GM15510 (cell line): ENCODE results near the gene TTC28.

Experiments used
- POLR2A ChIP-seq: IDR thresholded peaks from 3 replicates; pipeline ENCODE4 v1.6.1; 2011; ENCODE audit warnings: borderline replicate concordance; ENCODE audit not compliant: insufficient read length; ENCODE audit errors: extremely low read depth

TTC28 gene

GRCh38 chr22:28507896-28508295 lies 171.7 kb downstream of the TTC28 start:
- TF ChIP-seq POLR2A = no peak

DNA sequence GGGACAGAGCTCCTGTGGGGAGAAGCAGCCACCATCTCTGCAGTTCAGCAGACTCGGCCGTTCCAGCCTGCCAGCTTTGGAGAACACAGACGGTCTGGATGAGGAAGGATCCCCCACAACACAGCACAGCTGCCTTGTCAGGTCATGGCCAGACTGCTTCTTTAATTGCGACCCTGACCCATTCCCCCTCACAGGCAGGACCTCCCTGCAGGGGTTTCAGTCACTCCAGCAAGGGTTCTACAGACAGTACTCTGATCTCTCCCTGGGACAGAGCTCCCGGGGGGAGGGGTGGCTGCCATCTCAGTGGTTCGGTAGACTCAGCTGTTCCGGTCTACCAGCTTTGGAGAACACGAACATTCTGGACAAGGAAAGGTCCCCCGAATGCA lies 173.5 kb downstream of the TTC28 start:
- TF ChIP-seq POLR2A = no peak

DNA sequence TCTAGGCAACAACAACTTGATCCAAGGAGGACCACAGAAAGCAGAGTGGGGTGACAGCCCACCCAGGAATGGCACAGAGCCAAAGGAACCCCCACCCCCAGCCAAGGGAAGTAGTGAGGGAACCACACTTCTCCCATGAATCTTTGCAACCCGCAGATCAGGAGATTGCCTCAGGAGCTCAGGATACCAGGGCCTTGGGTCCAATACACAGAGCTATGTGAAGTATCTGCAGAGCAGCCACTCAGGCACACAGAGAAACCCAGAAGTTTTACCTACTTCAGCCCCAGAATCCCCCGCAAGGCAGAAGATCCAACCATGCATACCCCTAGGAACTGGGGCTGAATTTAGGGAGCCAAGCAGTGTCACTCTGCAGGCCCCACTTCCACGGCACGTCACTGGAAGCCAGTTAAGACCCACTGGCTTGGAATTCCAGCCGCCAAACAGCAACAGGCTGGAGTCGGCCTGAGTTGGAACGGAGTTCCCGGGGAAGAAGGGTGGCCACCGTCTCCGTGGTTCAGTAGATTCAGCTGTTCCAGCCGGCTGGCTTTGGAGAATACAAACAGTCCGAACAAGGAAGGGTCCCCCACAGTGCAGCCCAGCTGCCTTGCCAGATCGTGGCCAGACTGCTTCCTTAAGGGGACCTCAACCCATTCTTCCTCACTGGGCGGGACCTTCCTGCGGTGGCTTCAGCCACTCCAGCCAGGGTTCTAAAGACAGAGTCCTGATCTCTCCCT lies 174.1 kb downstream of the TTC28 start:
- no peak for TF ChIP-seq POLR2A

DNA sequence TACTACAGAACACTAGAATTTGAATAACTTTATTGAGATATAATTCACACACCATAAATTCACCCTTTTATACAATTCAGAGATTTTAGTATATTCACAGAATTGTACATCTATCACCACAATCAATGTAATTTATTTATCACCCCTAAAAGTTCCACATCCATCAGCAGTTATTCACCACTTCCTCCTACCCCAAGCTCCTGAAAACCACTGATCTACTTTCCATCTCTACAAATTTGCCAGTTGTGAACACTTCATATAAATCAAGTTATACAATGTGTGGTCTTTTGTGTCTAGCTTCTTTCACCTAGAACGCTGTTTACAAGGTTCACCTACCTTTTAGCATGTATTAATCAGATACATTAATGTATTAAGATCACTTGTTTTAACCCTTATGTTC lies 179.6 kb downstream of the TTC28 start:
- no peak for TF ChIP-seq POLR2A

GRCh38 chr22:28498044-28498443 lies 181.6 kb downstream of the TTC28 start:
- TF ChIP-seq POLR2A = no peak

DNA sequence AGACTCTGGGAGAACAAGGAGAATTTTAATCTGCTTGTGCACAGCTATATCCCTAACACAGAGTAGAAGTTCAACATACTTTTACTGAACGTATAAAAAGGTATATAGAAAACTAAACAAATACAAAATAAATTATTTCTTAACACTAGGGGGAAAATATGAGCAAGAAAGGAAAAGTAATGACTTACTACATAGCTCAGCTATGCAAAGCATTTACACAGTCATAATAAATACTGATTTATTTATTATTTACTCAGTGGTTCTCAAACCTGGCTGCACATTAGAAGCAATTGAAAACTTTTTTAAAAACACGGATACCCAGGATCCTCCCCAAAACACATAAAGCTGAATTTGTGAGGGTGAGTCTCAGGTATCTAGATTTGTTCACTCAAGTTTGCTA lies 182.5 kb downstream of the TTC28 start:
- TF ChIP-seq POLR2A = no peak

DNA sequence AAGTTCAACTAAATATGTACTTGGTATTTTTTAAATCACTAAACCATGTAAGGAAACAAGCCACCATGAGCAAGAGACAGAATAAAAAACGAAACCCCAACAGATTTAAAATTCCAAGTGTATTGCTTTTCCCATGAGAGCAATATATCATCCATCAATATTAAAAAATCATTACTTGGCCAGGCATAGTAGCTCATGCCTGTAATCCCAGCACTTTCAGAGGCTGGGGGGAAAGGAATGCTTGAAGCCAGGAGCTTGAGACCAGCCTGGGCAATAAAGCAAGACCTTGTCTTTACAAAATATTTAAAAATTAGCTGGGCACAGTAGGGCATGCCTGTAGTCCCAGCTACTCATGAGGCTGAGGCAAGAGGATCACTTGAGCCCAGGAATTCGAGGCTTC lies 190.8 kb downstream of the TTC28 start:
- TF ChIP-seq POLR2A = no peak

DNA sequence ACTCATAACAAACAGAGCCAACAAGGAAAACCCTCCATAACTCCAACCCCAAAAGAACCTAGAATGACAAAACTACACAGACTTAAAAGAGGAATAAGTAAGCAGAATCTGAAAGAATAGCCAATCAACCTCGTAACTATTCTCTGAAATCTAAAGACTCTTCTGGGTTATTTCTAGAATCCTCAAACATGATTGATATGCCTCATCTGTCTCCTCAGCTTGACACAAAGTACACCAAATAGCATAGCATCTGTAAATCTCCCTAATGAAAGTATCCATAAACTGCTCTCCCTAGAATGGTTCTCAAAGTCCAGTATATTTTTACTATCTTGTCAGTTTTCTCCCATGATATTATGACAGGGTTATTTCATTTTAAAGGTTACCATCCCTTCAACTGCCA lies 195.0 kb downstream of the TTC28 start:
- no peak for TF ChIP-seq POLR2A

- TF ChIP-seq POLR2A = no peak
These were observed 197.9 kb downstream of the TTC28 start for GRCh38 chr22:28481725-28482124.

DNA sequence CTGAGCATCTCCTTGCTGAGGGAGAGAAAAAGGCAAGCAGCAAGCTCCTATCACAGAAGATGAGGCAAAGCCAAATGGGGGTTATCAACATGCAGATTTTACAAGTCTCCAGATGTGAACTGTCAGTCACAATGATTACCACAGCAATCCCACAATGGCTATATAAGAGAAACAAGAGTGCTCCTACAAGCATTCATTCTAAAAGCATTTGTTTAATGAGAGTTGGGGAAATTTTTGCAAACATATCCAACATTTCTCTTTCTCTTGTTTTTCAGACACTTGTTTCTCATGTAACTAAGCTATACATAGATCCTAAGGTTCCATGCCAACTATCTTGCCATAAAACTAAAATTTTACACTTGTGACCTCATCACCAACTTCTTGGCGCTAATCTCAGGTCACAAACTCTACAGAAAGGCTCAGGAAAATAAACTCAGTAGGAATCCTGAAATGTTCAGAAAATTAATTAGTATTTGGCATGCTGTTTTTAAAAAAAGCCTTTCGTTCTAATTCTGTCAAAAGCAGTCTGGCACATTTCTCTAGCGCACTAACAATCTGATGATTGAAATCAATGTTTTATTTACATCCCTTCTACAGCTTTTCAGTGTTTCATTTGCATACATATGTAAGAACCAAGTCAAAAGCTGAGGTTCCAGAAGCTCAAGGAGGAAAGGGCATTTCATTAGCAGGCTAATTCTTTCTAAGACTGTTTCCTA lies 199.5 kb downstream of the TTC28 start:
- TF ChIP-seq POLR2A = no peak

DNA sequence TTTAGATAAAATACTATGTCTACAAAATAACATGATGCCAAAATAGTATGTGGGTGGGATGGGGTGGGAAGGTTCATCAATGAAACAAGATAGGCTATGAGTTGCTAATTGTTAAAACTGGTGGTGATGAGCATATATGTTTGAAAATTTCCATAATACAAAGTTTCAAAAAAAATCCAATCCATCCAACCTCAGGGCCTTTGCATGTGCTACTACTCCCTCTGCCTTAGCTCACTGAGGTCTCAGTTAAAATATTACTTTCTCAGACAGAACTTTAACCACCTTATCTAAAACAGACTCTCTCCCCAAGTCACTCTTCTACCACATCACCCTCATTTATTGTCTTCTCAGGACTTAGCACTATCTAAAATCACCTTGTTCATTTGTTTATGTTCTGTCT lies 201.1 kb downstream of the TTC28 start:
- no peak for TF ChIP-seq POLR2A

DNA sequence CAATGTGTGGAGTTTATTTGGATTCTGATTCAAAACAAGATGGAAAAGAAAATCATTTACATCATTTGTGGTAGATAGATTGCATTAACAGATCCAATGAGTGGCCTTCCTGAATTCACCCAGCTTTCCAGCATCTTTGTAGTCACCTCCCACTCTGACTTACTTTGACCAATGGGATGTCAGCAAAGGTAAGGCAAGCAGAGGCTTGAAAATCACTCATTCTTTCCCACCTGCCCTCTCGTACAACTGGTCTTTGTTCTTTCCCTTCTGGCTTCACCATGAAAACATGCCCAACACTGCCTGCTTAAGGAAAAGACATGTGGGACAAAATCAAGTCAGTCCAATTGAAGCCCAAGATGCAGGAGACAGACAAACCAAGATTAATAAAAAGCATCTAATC lies 202.1 kb downstream of the TTC28 start:
- TF ChIP-seq POLR2A = no peak

GRCh38 chr22:28474330-28474729 lies 205.3 kb downstream of the TTC28 start:
- no peak for TF ChIP-seq POLR2A

DNA sequence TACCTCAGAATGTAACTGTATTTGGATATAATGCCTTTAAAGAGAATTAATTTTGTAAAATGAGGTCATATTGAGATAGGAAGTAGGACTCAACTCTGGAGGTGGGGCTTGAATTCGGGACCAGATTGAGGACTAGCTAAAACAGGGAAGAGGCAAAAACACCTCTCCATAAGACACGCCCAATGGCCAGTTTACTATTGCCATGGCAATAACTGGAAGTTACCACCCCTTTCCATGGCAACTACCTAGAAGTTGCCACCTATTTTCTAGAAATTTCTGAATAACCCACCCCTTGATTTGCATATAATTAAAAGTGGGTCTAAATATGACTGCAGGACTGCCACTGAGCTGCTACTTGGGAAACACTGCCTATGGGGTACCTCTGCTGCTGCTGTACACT lies 206.4 kb downstream of the TTC28 start:
- TF ChIP-seq POLR2A = no peak

GRCh38 chr22:28466399-28466798 lies 213.2 kb downstream of the TTC28 start:
- no peak for TF ChIP-seq POLR2A

DNA sequence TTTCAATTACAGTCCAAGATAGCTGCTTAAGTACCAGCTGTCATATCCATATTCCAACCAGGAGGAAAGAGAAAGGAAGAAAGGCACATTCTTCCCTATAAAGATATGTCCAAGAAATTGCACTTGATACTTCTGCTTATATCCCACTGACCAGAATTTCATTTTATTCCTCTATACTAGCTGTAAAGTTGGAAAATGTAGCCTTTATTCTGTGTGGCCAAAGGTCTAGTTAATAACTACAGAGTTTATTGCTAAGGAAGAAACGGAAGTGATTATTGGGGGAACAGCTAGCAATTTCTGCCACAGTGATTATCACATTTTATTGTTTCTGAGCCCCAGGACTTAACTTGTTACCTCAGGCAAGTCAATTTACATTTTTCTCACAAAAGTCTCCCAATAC lies 213.8 kb downstream of the TTC28 start:
- no peak for TF ChIP-seq POLR2A
